HL-60 (cell line): ENCODE data around the gene NTRK2.

Experiments used
- CTCF ChIP-seq: IDR thresholded peaks from one replicate; pipeline ENCODE4 v1.5.1; 2011; ENCODE audit warnings: low read length, control low read depth, inconsistent platforms; ENCODE audit not compliant: insufficient read depth
- GABPA ChIP-seq: IDR thresholded peaks from 2 replicates; pipeline ENCODE4 v1.6.1; 2012; ENCODE audit warnings: low read depth
- POLR2AphosphoS5 ChIP-seq: IDR thresholded peaks from 2 replicates; pipeline ENCODE4 v1.6.1; 2012; ENCODE audit warnings: low read depth
- REST ChIP-seq: IDR thresholded peaks from 2 replicates; pipeline ENCODE4 v1.6.1; 2012; ENCODE audit warnings: low read depth; ENCODE audit not compliant: insufficient replicate concordance
- SPI1 ChIP-seq: IDR thresholded peaks from 2 replicates; pipeline ENCODE4 v1.6.1; 2012; ENCODE audit warnings: low read depth, mild to moderate bottlenecking, borderline replicate concordance

- TF ChIP-seq CTCF, result no peak
- no peak for TF ChIP-seq POLR2AphosphoS5
- no peak for TF ChIP-seq REST
- no peak for TF ChIP-seq SPI1
- no peak for TF ChIP-seq GABPA
Measured at GRCh38 chr9:84917366-84918070, 248.0 kb downstream of the NTRK2 start.
